ENCODE data around the gene ARMC10.
"Not testable (repeated sequence)": the region's sequence is repeated elsewhere in the genome, so short reads cannot be mapped to it uniquely, and the experiment has no call there.

ARMC10 gene

GRCh38 chr7:103078226-103078625, 3.3 kb downstream of the ARMC10 start:
- DNase-seq (ENCODE audit: low spot score) = not testable (repeated sequence)

DNA sequence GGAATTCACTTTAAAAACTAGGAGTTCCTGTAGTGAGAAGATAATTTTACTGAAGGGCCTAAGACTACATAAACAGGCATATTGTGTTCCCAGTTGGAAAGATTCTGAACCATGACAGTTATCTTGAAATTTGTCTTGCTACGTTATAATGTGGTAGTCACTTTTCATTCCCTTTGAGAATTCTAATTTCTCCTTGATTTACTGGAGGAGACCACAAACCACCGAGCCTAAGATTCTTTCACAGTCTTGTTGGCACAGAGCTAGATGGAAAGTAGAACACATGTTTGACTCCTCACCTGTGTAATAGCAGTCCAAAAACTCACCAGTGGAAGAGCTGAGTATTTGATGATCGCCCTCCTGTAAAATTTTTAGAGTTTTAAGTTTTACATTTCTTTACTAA, 4.9 kb downstream of the ARMC10 start:
- no peak for DNase-seq (ENCODE audit: low spot score)

- no peak for DNase-seq (ENCODE audit: low spot score)
Measured at GRCh38 chr7:103080923-103081322, 6.0 kb downstream of the ARMC10 start.

- no peak for DNase-seq (ENCODE audit: low spot score)
Measured at GRCh38 chr7:103082497-103082896, 7.6 kb downstream of the ARMC10 start.

GRCh38 chr7:103083210-103083609, 8.3 kb downstream of the ARMC10 start:
- DNase-seq (ENCODE audit: low spot score) = no peak

GRCh38 chr7:103092321-103092720, 17.4 kb downstream of the ARMC10 start:
- not testable (repeated sequence) for DNase-seq (ENCODE audit: low spot score)

DNA sequence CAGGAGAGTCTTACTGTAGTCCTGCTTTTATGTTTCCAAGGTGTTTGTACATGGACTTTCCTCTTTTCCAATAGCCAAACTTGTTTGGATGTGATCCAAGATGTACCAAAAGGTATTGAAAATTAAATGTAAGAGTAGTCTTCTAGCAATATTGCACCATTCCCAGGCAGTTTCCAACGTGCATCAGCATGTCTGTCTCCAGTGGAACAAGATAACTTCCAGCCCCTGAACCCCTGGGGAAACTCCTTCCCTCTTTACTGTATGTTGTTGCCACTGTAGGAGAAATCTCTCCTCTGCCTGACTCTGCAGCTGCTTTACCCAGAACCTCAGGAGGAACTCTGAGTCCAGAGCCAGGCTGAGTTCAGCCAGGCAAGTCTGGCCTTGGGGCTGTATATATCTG, 18.5 kb downstream of the ARMC10 start:
- no peak for DNase-seq (ENCODE audit: low spot score)

GRCh38 chr7:103094102-103094501, 19.2 kb downstream of the ARMC10 start:
- no peak for DNase-seq (ENCODE audit: low spot score)

GRCh38 chr7:103095558-103095957, 20.6 kb downstream of the ARMC10 start:
- not testable (repeated sequence) for DNase-seq (ENCODE audit: low spot score)

- no peak for DNase-seq (ENCODE audit: low spot score)
Measured at GRCh38 chr7:103097041-103097440, 22.1 kb downstream of the ARMC10 start.

GRCh38 chr7:103100348-103100747, 25.4 kb downstream of the ARMC10 start:
- no peak for DNase-seq (ENCODE audit: low spot score)

DNA sequence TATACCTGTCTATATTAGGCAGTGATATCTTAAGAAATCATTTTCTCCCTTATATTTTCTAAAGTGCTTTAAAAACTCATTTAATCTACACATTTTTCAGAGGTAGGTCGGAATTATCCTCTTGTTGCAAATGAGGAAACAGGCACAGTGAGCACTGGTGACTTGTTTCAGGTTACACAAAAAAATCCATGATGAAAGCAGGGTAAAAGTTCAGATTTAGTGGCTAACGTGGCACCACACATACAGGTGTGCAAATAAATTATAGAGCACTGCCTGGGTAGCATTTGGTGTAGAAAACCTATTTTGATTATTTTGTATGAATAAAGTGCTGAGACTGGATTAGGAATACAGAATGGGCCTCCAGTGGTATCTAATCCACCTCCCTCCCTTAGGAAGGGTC, 26.6 kb downstream of the ARMC10 start:
- DNase-seq (ENCODE audit: low spot score) = no peak

- no peak for DNase-seq (ENCODE audit: low spot score)
Measured at GRCh38 chr7:103106005-103106702, 31.2 kb downstream of the ARMC10 start.

DNA sequence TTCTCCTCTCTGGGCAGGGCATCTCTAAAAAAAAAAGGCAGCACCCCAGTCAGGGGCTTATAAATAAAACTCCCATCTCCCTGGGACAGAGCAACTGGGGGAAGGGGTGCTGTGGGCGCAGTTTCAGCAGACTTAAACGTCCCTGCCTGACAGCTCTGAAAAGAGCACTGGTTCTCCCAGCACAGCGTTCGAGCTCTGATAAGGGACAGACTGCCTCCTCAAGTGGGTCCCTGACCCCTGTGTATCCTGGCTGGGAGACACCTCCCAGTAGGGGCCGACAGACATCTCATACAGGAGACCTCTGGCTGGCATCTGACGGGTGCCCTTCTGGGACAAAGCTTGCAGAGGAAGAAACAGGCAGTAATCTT, 31.7 kb downstream of the ARMC10 start:
- DNase-seq (ENCODE audit: low spot score) = not testable (repeated sequence)

DNA sequence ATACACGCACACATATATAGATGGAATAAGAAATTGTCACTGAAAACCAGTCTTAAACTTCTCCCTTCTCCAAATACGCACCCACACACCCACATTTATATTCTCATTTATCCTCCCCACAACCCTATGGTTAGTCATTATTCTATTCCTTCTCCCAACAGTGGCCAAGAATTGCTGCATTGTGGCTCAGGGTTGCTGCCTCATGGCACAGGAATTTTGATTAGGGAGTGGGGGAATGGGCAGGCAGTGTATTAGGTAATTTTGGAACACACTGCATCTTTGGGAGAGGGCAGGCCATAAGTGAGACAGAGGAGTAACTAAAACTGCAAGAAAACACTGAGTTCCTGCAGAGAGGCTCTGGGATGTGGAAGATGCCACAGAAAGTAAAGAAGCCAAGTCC, 38.2 kb downstream of the ARMC10 start:
- DNase-seq (ENCODE audit: low spot score) = no peak

GRCh38 chr7:103114576-103115008, 39.7 kb downstream of the ARMC10 start:
- no peak for DNase-seq (ENCODE audit: low spot score)

GRCh38 chr7:103115771-103116170, 40.8 kb downstream of the ARMC10 start:
- DNase-seq (ENCODE audit: low spot score) = no peak

- no peak for DNase-seq (ENCODE audit: low spot score)
Measured at GRCh38 chr7:103116511-103116910, 41.6 kb downstream of the ARMC10 start.

DNA sequence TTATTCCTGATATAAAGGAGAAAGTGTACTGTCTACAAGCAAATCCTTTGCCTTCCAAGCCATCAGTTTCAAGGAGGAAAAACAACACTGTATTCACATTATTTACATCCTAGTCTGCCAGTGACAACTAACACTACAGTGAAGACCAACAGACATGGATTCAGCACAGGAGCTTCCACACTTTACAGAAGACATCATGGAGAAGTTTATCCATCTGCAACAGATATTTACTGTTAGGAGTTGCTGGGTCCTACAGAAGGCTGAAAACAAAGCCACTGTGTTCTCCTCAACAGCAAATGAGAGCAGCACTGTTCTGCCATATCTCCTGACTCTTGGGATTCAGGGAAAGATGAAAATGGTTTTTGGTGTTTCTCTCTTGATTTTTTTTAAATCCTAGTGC, 42.1 kb downstream of the ARMC10 start:
- DNase-seq (ENCODE audit: low spot score) = no peak

DNA sequence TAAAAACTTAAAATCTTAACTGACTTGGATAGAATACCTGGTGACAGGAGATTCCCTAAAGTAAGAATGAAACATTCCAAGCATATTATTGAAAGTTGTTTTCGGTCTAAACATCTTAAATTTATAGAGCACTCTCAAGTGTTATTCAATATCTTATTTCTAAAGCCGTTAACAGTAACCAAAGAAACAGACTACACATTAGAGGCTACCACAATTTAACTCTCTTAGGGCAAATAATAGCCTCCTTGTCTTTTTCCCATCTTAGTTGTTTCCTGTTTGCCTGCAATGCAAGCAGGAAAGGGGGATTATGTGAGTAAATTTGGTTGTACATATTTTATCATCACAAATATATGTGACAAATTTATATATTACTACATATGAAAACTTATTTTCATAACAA, 42.5 kb downstream of the ARMC10 start:
- no peak for DNase-seq (ENCODE audit: low spot score)

DNA sequence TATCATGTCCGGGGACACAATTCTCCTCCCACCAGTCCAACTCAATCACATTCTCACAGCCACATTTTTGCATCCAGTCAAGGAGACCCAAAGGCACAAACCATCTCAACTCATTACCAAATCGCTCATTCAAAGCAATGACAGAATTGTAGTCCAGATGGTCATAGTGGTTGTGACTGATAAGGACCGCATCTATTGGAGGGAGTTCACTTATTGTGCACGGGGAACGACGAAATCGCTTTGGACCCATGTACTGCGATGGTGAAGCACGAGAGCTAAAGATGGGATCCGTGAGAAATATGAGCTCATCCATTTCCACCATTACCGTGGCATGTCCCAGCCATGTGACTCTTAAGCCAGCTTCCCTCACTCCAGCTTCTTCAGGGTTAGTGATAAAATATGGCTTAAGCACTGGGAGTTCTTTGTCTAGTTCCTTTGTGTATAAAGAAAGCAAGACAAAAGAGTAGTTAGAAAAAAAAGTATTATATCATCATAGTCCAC, 44.9 kb downstream of the ARMC10 start:
- DNase-seq (ENCODE audit: low spot score) = no peak

DNA sequence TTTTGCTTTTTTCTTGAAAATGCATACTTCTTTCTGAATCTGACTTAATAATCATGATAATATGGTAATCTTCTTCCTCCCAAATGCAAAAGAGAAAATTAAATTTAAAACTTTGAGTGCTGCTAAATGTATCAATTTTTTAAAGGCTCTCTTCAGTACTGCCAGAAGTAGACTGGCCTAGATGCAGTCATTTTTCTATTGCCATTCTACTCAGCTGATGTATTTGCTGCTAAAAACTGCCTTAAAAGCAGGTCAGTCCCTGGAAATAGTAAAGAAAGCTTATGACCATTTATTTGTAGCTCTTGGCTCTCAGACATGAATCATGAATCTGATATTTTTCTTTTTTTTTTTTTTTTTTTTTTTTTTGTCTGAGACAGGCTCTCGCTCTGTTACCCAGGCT, 45.4 kb downstream of the ARMC10 start:
- no peak for DNase-seq (ENCODE audit: low spot score)

DNA sequence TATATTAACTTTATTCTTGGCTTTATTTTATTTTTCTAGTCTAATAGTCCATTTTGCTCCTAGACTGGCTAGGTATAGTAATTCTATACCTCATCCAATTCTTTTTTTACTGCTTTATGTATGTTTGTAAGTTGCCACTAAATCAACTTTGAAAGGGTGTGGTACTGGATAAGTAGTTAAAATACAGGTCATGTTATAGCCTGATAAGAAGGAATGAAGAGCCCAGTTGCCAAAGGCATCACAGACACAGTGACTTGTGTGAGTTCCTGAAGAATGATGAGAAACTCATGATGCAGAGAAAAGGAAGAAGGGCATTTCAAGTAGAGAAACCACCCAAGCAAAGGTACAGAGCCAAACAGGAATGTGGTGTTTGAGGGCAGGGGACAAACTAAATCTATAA, 46.7 kb downstream of the ARMC10 start:
- DNase-seq (ENCODE audit: low spot score) = no peak

GRCh38 chr7:103123529-103123928, 48.6 kb downstream of the ARMC10 start:
- no peak for DNase-seq (ENCODE audit: low spot score)
